IMR-90 (cell line): ENCODE data around the gene CD2AP. TPM values are rescaled to one million over a fixed set of nuclear protein-coding genes. Genes with fewer than 3 reads are reported as not detected.

Experiments used
- ATAC-seq: fragments of 200-7000 bp; cut with Tn5 transposase; 2 replicates; pipeline ENCODE4 v1.9.1; 2020; ENCODE audit warnings: low read depth, mild to moderate bottlenecking, moderate library complexity
- BruUV-seq: library from RNA; stranded (reverse); fragments of 400-500 nt; replicated peaks from 2 replicates; lab custom pipeline; 2021; lab: Mats Ljungman, UMichigan
- CTCF ChIA-PET: fragments of 300-600 bp; formaldehyde crosslinking; extraction: SDS; loops from one replicate; lab custom pipeline; 2021; ENCODE audit warnings: antibody characterized with exemption; lab: Yijun Ruan, JAX
- POLR2A ChIA-PET: fragments of 300-600 bp; sonication (Branson Sonifier 250); formaldehyde crosslinking; loops from one replicate; lab custom pipeline; 2022; ENCODE audit warnings: antibody characterized with exemption; ENCODE audit not compliant: unreplicated experiment; lab: Charles Lee
- DNase-seq: peaks from one replicate; pipeline ENCODE4 v3.0.0; 2013
- H2AFZ ChIP-seq: replicated peaks from 2 replicates; pipeline ENCODE3; 2013; ENCODE audit warnings: low read length, mild to moderate bottlenecking; ENCODE audit not compliant: poor library complexity
- H2AK5ac ChIP-seq: 2 replicates; pipeline ENCODE4 v1.6.1; 2013; ENCODE audit warnings: low read depth, low read length, inconsistent platforms
- H2AK9ac ChIP-seq: replicated peaks from 2 replicates; pipeline ENCODE3; 2013; ENCODE audit warnings: mild to moderate bottlenecking, low read depth, low read length, moderate library complexity; ENCODE audit not compliant: poor library complexity
- H2BK120ac ChIP-seq: 2 replicates; pipeline ENCODE4 v1.6.1; 2013; ENCODE audit warnings: low read depth, low read length, inconsistent platforms
- H2BK15ac ChIP-seq: 3 replicates; pipeline ENCODE4 v1.6.1; 2013; ENCODE audit warnings: low read depth, low read length, inconsistent platforms
- H2BK20ac ChIP-seq: 2 replicates; pipeline ENCODE4 v1.6.1; 2013; ENCODE audit warnings: low read depth, mild to moderate bottlenecking, inconsistent platforms, low read length, moderate library complexity
- H2BK5ac ChIP-seq: 2 replicates; pipeline ENCODE4 v1.6.1; 2013; ENCODE audit warnings: mild to moderate bottlenecking, low read depth, low read length, inconsistent platforms; ENCODE audit not compliant: poor library complexity, severe bottlenecking
- H3K14ac ChIP-seq: replicated peaks from 2 replicates; pipeline ENCODE4 v1.6.1; 2013; ENCODE audit warnings: low read depth, low read length, inconsistent platforms
- H3K18ac ChIP-seq: 2 replicates; pipeline ENCODE4 v1.6.1; 2013; ENCODE audit warnings: low read depth, low read length, control low read depth
- H3K23ac ChIP-seq: 2 replicates; pipeline ENCODE4 v1.6.1; 2013; ENCODE audit warnings: low read depth, low read length, inconsistent platforms
- H3K27ac ChIP-seq: 2 replicates; pipeline ENCODE4 v1.5.1; 2013; ENCODE audit warnings: mild to moderate bottlenecking, control low read depth, low read length; ENCODE audit not compliant: insufficient read depth
- H3K27me3 ChIP-seq: 2 replicates; pipeline ENCODE4 v1.6.1; 2013; ENCODE audit warnings: low read length; ENCODE audit not compliant: control insufficient read depth, insufficient read depth
- H3K36me3 ChIP-seq: 2 replicates; pipeline ENCODE4 v1.6.1; 2013; ENCODE audit warnings: low read length, mixed read lengths; ENCODE audit not compliant: control insufficient read depth, insufficient read depth
- H3K4ac ChIP-seq: 2 replicates; pipeline ENCODE4 v1.6.1; 2013; ENCODE audit warnings: low read depth, low read length, inconsistent platforms
- H3K4me1 ChIP-seq: 2 replicates; pipeline ENCODE4 v1.6.1; 2013; ENCODE audit warnings: low read length, mixed read lengths; ENCODE audit not compliant: control insufficient read depth, insufficient read depth
- H3K4me2 ChIP-seq: 2 replicates; pipeline ENCODE4 v1.6.1; 2013; ENCODE audit warnings: low read depth, mild to moderate bottlenecking, control low read depth, low read length, moderate library complexity
- H3K4me3 ChIP-seq: 2 replicates; pipeline ENCODE4 v1.5.1; 2013; ENCODE audit warnings: low read depth, mild to moderate bottlenecking, control low read depth, low read length, moderate library complexity; ENCODE audit not compliant: insufficient read depth
- H3K56ac ChIP-seq: 2 replicates; pipeline ENCODE4 v1.6.1; 2013; ENCODE audit warnings: low read length, inconsistent platforms; ENCODE audit not compliant: insufficient read depth; ENCODE audit errors: extremely low read depth
- H3K79me1 ChIP-seq, 2 experiments: 2 replicates each; pipeline ENCODE4 v1.6.1; 2013; ENCODE audit warnings: low read length in 2 of 2, inconsistent platforms in 1 of 2, low read depth in 1 of 2
- H3K9ac ChIP-seq: 2 replicates; pipeline ENCODE4 v1.6.1; 2013; ENCODE audit warnings: low read depth, low read length, control low read depth
- H3K9me1 ChIP-seq: 2 replicates; pipeline ENCODE4 v1.6.1; 2013; ENCODE audit warnings: low read length, inconsistent platforms; ENCODE audit not compliant: insufficient read depth
- H3K9me3 ChIP-seq: 2 replicates; pipeline ENCODE4 v1.6.1; 2013; ENCODE audit warnings: low read length; ENCODE audit not compliant: control insufficient read depth, insufficient read depth
- H4K20me1 ChIP-seq: 2 replicates; pipeline ENCODE4 v1.6.1; 2013; ENCODE audit warnings: low read length, inconsistent platforms; ENCODE audit not compliant: insufficient read depth
- H4K5ac ChIP-seq: 2 replicates; pipeline ENCODE4 v1.6.1; 2013; ENCODE audit warnings: mild to moderate bottlenecking, low read depth, low read length, control low read depth
- H4K8ac ChIP-seq, 2 experiments: 2 replicates each; pipeline ENCODE4 v1.6.1; 2013; ENCODE audit warnings: low read depth in 2 of 2, low read length in 2 of 2, control low read depth in 1 of 2, inconsistent platforms in 1 of 2
- H4K91ac ChIP-seq: 2 replicates; pipeline ENCODE4 v1.6.1; 2013; ENCODE audit warnings: low read depth, low read length, inconsistent platforms; ENCODE audit not compliant: insufficient read depth
- BHLHE40 ChIP-seq: fragments of 150-350 bp; IDR thresholded peaks from 2 replicates; pipeline ENCODE4 v1.6.1; 2016; ENCODE audit warnings: mild to moderate bottlenecking, low read depth, low read length
- CHD1 ChIP-seq: IDR thresholded peaks from 2 replicates; pipeline ENCODE4 v1.6.1; 2012; ENCODE audit warnings: low read depth, low read length, improper control_type of control experiment
- FOS ChIP-seq: fragments of 150-350 bp; IDR thresholded peaks from 2 replicates; pipeline ENCODE4 v1.6.1; 2016; ENCODE audit warnings: low read depth, low read length
- MAFK ChIP-seq: IDR thresholded peaks from 2 replicates; pipeline ENCODE4 v1.6.1; 2012; ENCODE audit warnings: low read depth, low read length, improper control_type of control experiment
- MAZ ChIP-seq: IDR thresholded peaks from 2 replicates; pipeline ENCODE4 v1.6.1; 2012; ENCODE audit warnings: low read depth, mild to moderate bottlenecking, low read length, improper control_type of control experiment, moderate library complexity, borderline replicate concordance
- MXI1 ChIP-seq: IDR thresholded peaks from 2 replicates; pipeline ENCODE4 v1.6.1; 2012; ENCODE audit warnings: low read depth, mild to moderate bottlenecking, low read length, moderate library complexity, borderline replicate concordance
- NFE2L2 ChIP-seq: fragments of 150-350 bp; IDR thresholded peaks from 2 replicates; pipeline ENCODE4 v1.6.1; 2016; ENCODE audit warnings: low read depth, mild to moderate bottlenecking, low read length
- POLR2A ChIP-seq: IDR thresholded peaks from 2 replicates; pipeline ENCODE4 v1.6.1; 2012; ENCODE audit warnings: mild to moderate bottlenecking, low read depth, low read length
- RFX5 ChIP-seq: IDR thresholded peaks from 2 replicates; pipeline ENCODE4 v1.8.0; 2012; ENCODE audit warnings: low read depth, mild to moderate bottlenecking, low read length, moderate library complexity
- SMC3 ChIP-seq: fragments of 150-350 bp; IDR thresholded peaks from 2 replicates; pipeline ENCODE4 v1.6.1; 2016; ENCODE audit warnings: low read depth, mild to moderate bottlenecking, antibody characterized with exemption, low read length, moderate library complexity
- WGBS, 2 experiments: methylation state at CpG; one replicate each; pipeline versions ENCODE4 v1.1.5 to v1.1.7; 2013; ENCODE audit warnings: missing lambda C conversion rate in 2 of 2; ENCODE audit not compliant: insufficient read length in 1 of 2; ENCODE audit errors: extremely low coverage in 2 of 2; 5-methylcytosine and 5-hydroxymethylcytosine counted together
- dilution Hi-C: fragments of 300-500 bp; cut with HindIII; formaldehyde crosslinking; loops from one replicate; pipeline ENCODE4 v1.14.3; 2018; ENCODE audit warnings: low sequenced_read_pairs; ENCODE audit not compliant: unreplicated experiment
- in situ Hi-C: fragments of 300-500 bp; cut with MboI; formaldehyde crosslinking; loops from 3 replicates; pipeline ENCODE4 v1.14.3; 2019; ENCODE audit warnings: low sequenced_read_pairs, inconsistent platforms, mixed read lengths
- intact Hi-C: fragments of 100-400 bp; cut with micrococcal nuclease; formaldehyde crosslinking; loops from 2 replicates; pipeline ENCODE4 v1.10.0; 2022
- polyA plus RNA-seq, 3 experiments: library from polyadenylated mRNA; depleted of rRNA; stranded (reverse); fragments of >200 nt; gene quantifications; 2 replicates each; pipeline ENCODE4 v1.2.3, GENCODE V29; 2012; ENCODE audit warnings: low replicate concordance in 1 of 3
- total RNA-seq: library from RNA; depleted of rRNA; stranded (reverse); fragments of >200 nt; gene quantifications from 2 replicates; pipeline ENCODE4 v1.2.3, GENCODE V29; 2012
- TF ChIP-seq, protein P1 (sequence below): fragments of 150-350 bp; IDR thresholded peaks from 2 replicates; pipeline ENCODE4 v1.6.1; 2016; ENCODE audit warnings: low read depth, mild to moderate bottlenecking, low read length, moderate library complexity, borderline replicate concordance
- TF ChIP-seq, protein P2 (sequence below): fragments of 150-350 bp; IDR thresholded peaks from 2 replicates; pipeline ENCODE4 v1.6.1; 2017; ENCODE audit warnings: mild to moderate bottlenecking, antibody characterized with exemption, low read length, low read depth

Gene CD2AP
- total and polyA plus RNA-seq, 2 of the 4 experiments (the other 2 are of a cell fraction), result 5.3 to 7.5 TPM

DNA sequence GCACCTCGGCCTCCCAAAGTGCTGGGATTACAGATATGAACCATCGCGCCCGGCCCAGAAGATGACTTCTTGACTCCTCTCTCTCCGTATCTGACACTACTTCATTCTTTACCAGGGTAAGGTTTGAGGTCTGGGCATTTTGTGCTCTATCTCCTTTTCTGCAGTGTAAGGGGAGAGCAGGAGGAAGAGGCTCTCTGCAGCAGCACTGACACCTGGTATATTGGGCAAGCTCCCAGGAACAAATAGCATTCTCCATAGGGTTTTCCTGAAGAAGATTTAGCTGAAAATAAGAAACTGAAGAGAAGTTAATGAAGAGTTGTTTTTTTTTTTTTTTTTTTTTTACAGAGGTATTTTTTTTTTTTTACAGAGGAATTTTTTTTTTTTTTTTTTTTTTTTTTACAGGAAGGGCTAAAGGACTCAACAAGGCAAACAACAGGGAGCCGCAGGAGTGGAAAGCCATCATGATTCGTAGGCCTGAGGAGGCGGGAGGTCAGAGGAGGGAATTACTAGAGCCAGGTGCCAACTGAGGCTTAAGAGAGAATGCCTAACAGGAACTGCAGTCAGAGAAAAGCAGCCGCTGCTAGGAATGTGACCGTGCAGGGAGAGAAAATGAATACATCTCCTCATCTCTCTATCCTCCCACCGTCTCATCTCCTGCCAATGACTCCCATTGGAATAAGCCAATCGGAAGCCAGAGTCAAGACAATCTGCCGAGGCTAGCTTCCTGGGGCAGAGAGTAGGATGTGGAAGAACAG lies 186.1 kb downstream of the CD2AP start:
- WGBS, 2 experiments, result no CpG with 5 or more reads among the region's 13 CpGs

More for the DNA sequence above, 186.1 kb downstream of the CD2AP start:
- Histone ChIP-seq H4K5ac (no peak overlapping the region), H2BK20ac (no peak overlapping the region), H2AFZ (no peak overlapping the region), H3K4me2 (no peak overlapping the region), H3K9me3 (no peaks in the 10 kb centered on the region), H3K4me1 (no peaks in the 10 kb centered on the region), H3K9ac (no peak overlapping the region), H3K4ac (no peak overlapping the region), H3K23ac (no peak overlapping the region), H3K27me3 (no peaks in the 10 kb centered on the region; the same call in 1 of the 2 replicates), H3K9me1 (no peaks in the 10 kb centered on the region), H2AK9ac (no peak overlapping the region), H4K20me1 (no peaks in the 10 kb centered on the region), H3K27ac (no peak overlapping the region), H3K18ac (no peak overlapping the region), H2BK15ac (no peak overlapping the region), H2BK5ac (no peak overlapping the region), H3K79me1 (no peaks in the 10 kb centered on the region), H3K56ac (no peak overlapping the region), H3K4me3 (no peak overlapping the region), H3K14ac (no peak overlapping the region), H4K8ac (no peak overlapping the region), H4K91ac (no peak overlapping the region), H2BK120ac (no peak overlapping the region), H3K36me3 (no peaks in the 10 kb centered on the region), H2AK5ac (no peak overlapping the region)
- dilution Hi-C loops, result no loop called here
- ChIA-PET CTCF (no interaction called here), POLR2A (no interaction called here)
- in situ Hi-C loops, result no loop called here
- ATAC-seq (no peak), DNase-seq (no peak)
- intact Hi-C loops, result no loop called here
- TF ChIP-seq, protein P1, sequence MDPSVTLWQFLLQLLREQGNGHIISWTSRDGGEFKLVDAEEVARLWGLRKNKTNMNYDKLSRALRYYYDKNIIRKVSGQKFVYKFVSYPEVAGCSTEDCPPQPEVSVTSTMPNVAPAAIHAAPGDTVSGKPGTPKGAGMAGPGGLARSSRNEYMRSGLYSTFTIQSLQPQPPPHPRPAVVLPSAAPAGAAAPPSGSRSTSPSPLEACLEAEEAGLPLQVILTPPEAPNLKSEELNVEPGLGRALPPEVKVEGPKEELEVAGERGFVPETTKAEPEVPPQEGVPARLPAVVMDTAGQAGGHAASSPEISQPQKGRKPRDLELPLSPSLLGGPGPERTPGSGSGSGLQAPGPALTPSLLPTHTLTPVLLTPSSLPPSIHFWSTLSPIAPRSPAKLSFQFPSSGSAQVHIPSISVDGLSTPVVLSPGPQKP, result no peak
- TF ChIP-seq, protein P2, sequence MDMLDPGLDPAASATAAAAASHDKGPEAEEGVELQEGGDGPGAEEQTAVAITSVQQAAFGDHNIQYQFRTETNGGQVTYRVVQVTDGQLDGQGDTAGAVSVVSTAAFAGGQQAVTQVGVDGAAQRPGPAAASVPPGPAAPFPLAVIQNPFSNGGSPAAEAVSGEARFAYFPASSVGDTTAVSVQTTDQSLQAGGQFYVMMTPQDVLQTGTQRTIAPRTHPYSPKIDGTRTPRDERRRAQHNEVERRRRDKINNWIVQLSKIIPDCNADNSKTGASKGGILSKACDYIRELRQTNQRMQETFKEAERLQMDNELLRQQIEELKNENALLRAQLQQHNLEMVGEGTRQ, result no peak
- no peak for TF ChIP-seq FOS
- no peak for TF ChIP-seq MAFK
- no peak for TF ChIP-seq NFE2L2
- TF ChIP-seq SMC3, result no peak
- no peak for TF ChIP-seq MAZ
- no peak for TF ChIP-seq BHLHE40
- no peak for TF ChIP-seq POLR2A
- TF ChIP-seq RFX5, result no peak
- no peak for TF ChIP-seq MXI1
- TF ChIP-seq CHD1, result no peak
- BruUV-seq, result no TSS peak
